ENCODE measurements around the gene TRIM45. TPM values are rescaled to one million over a fixed set of nuclear protein-coding genes. Genes with fewer than 3 reads are reported as not detected.
A peak's percentile ranks its signal among the peaks of the same experiment; 100 is the strongest.

TRIM45 gene
- total RNA-seq, 3 donors from 2014 or later (not counting 1 experiment from before 2014, with no cell fraction given), result 0.33 to 1.2 (median 0.77) TPM

GRCh38 chr1:117066367-117066766, 55.2 kb downstream of the TRIM45 start:
- WGBS (ENCODE audit: insufficient coverage), result 94% methylated on average over 6 of the region's 6 CpGs

GRCh38 chr1:117061986-117062415, 59.5 kb downstream of the TRIM45 start:
- Histone ChIP-seq H3K9me3 (ENCODE audit: control insufficient read depth, insufficient read depth, low read length) (no peaks in the 10 kb centered on the region), H3K27me3 (ENCODE audit: control insufficient read depth, insufficient read depth, low read length) (no peaks in the 10 kb centered on the region), H3K4me1 (ENCODE audit: control insufficient read depth, insufficient read depth, low read length) (peaks cover 16% of the 10 kb centered on the region), H3K36me3 (ENCODE audit: control insufficient read depth, insufficient read depth, low read length) (peaks cover 2% of the 10 kb centered on the region), H3K27ac (ENCODE audit: low read length) (no peak overlapping the region), H3K4me3 (ENCODE audit: low read length) (no peak overlapping the region)
- intact Hi-C loops (cut with micrococcal nuclease), result loop anchor here (2.0 kb wide), 1 partner anchor 491 kb away; the partner anchor contains the start of gene CD58
- Mint-ChIP-seq H3K27ac (no peak overlapping the region), H3K4me3 (peak overlapping the region; percentile 21), H3K4me1 (peaks cover 9 to 16% of the 10 kb centered on the region in 2 donors), H3K9me3 (no peaks in the 10 kb centered on the region), H3K36me3 (no peaks in the 10 kb centered on the region), H3K27me3 (ENCODE audit: low read depth in 2 of 2) (no peaks in the 10 kb centered on the region)
- peak in 1 of 2 donors; percentile 58 for DNase-seq
- TF ChIP-seq CTCF (IDR thresholded peaks at IDR 0.05), result no peak
- WGBS (ENCODE audit: insufficient coverage), result 54% methylated on average over 2 of the region's 2 CpGs
- no peak for ATAC-seq

More at GRCh38 chr1:117066367-117066766, 55.2 kb downstream of the TRIM45 start:
- H3K4me3 Mint-ChIP-seq, result no peak overlapping the region
- H3K27ac Mint-ChIP-seq, result no peak overlapping the region
- Histone ChIP-seq H3K27me3 (ENCODE audit: control insufficient read depth, insufficient read depth, low read length) (no peaks in the 10 kb centered on the region), H3K9me3 (ENCODE audit: control insufficient read depth, insufficient read depth, low read length) (no peaks in the 10 kb centered on the region), H3K36me3 (ENCODE audit: control insufficient read depth, insufficient read depth, low read length) (peaks cover 2% of the 10 kb centered on the region), H3K4me1 (ENCODE audit: control insufficient read depth, insufficient read depth, low read length) (no peaks in the 10 kb centered on the region), H3K4me3 (ENCODE audit: low read length) (no peak overlapping the region), H3K27ac (ENCODE audit: low read length) (no peak overlapping the region)
- intact Hi-C loops (cut with micrococcal nuclease), result no loop called here
- H3K9me3 Mint-ChIP-seq, result no peaks in the 10 kb centered on the region
- no peak for DNase-seq
- no peaks in the 10 kb centered on the region for H3K27me3 Mint-ChIP-seq (ENCODE audit: low read depth in 2 of 2)
- no peak for ATAC-seq
- no peaks in the 10 kb centered on the region for H3K36me3 Mint-ChIP-seq
- H3K4me1 Mint-ChIP-seq, result peaks cover 0 to 6% of the 10 kb centered on the region in 2 donors
- TF ChIP-seq CTCF (IDR thresholded peaks at IDR 0.05), result no peak

Other genes starting within 250 kb of the TRIM45 start
- gene PTGFRN, start 211.8 kb downstream of the TRIM45 start, total RNA-seq, result 1 to 10 TPM in 1 of 3 donors, under 1 TPM in 2; 0.71 to 1.4 (median 0.79) TPM
- 1 to 10 TPM in 2 of 3 donors, under 1 TPM in 1; 0.82 to 3.1 (median 2.5) TPM for gene CD101, start 120.0 kb downstream of the TRIM45 start, total RNA-seq
- 10 to 100 TPM; 17.9 to 24.7 (median 23.9) TPM for gene TTF2, start 61.4 kb downstream of the TRIM45 start, total RNA-seq
- not detected for gene VTCN1, start 89.2 kb upstream of the TRIM45 start, total RNA-seq
- 10 to 100 TPM; 75.5 to 90.0 (median 87.1) TPM for gene MAN1A2, start 245.7 kb upstream of the TRIM45 start, total RNA-seq

Measured in natural killer cell (primary cell).